D341Med (cell line): ENCODE data around the gene CCDC181.
"Not testable (repeated sequence)": the region's sequence is repeated elsewhere in the genome, so short reads cannot be mapped to it uniquely, and the experiment has no call there.

Experiments used
- DNase-seq: peaks from one replicate; pipeline ENCODE4 v3.0.0; 2012; ENCODE audit warnings: low spot score

The CCDC181 gene

DNA sequence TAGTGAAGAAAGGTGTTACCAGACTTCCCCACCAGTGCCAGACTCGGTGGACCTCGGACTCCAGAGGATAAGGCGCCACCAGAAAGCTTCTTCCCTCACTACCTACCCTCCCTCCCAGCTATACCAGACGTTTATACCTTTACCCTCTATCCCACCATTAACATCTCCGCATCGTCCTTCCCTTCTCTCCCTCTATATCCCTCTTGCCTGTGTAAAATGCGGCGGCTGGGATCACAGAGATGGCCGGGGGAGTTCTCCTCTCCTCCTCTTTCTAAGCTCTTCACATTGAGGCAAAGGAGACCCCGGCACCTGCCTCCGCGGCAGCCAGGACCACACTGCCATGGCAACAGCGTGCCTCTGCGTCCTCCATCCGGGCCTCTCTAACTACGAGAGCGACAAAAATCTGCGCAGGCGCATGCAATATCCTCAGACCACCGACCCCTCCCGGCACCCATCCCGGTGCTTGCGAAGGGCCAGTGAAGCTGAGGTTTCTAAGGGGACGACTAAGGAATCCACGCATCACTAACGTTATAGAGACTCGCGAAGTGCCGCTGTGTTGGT is at the start of gene CCDC181:
CCDC181 (minus strand) TSS at position 394 of the 561 bp plus-strand sequence. CDS start 2,547 bp downstream, outside the sequence.
- DNase-seq = peak; percentile 80

DNA sequence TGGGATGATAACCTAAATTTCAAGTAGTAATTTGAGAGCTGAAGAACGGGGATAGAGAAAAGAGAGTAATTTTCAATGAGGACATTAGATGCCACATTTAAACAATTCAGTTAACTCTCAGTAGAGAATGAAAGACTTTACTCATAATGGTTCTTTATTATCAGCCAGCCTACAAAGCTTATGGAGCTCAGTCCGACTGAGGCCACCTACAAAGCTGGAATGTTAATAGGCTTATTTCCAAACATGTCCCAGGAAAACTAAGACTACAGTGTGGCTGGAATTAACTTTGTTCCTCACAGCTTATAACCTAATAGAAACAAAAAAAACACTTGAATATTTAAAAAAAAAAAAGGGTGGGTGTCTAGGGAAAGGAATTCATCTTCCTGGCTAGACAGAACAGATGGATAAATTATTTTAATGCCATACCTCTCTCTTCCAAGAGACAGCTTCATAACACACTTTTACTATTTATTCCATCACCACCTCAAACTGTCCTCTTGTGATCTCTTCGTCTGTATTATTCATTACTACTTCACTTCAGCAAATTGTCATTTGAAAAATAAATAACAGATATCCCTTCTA is 48.6 kb upstream of the CCDC181 start:
- peak; percentile 42 for DNase-seq

DNA sequence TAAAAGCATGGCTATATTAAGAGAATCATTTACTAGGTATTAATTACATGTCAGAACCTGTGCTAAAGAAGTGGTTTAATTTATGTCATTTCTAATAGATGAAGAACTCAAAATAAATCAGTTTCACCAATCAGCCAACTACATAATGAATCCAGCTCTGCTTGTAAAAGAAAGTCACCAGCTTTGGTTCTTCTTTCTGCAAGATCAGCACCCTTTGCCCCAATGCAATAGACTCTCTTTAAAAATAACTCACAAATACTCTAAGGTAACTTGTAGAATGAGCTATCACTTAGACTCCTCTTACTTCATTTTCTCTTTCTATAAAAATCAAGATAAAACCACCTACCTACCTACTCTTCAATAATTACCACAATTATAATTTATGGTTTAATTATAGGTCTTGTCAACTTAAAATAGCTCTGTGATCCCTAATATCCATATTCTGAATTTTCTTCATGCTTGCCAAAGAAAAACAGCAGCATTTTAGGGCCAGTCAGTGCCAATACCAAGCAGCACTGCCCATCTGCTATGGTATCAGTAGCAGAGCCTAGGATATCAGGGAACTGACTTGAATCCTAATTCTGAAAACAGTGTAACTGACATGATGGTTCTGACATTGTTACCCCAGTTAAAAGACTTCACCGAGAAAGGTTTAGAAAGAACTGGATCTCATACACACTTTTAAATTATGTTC is 47.2 kb upstream of the CCDC181 start:
- DNase-seq = no peak

DNA sequence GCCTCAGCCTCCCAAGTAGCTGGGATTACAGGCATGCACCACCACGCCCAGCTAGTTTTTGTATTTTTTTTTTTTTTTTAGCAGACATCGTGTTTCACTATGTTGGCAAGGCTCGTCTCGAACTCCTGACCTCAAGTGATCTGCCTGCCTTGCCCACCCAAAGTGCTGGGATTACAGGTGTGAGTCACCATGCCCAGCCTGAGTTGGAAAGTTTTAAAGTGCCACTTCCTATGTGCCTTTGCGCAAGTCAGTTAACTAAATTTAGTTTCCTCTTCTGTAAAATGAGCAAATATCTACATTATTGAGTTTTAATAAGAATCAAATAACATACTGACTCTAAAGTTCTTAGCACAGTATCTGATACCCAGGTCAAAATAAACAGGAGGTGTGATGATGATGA is 46.1 kb upstream of the CCDC181 start:
- DNase-seq = no peak

DNA sequence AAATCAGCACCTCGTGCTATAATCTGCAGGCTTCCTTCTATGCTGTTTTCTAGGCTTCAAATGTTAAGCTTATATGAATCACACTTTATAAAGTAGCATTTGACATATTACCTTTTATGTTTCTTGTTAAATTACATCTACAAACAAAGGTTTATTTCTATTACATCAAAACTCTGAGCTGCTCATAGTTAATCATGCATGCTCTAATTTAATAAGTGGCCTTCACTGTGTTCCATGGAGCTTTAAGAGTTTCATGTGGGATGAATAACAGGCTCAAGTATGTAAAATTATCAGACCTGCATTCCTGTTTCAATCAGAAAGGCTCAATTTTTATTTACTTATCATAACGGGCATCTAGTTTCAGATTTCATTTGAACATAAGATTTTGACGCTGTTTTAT is 45.5 kb upstream of the CCDC181 start:
- no peak for DNase-seq

DNA sequence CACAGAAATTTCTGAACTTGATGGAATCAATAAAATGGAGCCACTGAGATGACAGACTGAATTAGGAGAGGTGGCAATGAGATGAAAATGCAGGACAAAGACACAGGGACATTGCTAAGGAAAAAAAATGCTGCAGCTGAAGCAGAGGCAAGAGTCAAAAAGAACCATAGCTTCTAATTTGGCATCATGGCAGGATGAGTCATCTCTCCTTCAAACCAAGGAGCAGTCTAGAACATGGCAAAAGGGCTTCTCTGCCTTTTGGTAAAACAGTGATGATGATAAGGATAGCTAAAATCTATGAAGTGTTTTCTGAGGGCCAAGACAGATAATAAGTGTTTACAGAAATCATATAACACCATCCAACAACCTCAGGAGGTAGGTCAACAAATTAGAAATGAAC is 41.7 kb upstream of the CCDC181 start:
- DNase-seq = no peak

DNA sequence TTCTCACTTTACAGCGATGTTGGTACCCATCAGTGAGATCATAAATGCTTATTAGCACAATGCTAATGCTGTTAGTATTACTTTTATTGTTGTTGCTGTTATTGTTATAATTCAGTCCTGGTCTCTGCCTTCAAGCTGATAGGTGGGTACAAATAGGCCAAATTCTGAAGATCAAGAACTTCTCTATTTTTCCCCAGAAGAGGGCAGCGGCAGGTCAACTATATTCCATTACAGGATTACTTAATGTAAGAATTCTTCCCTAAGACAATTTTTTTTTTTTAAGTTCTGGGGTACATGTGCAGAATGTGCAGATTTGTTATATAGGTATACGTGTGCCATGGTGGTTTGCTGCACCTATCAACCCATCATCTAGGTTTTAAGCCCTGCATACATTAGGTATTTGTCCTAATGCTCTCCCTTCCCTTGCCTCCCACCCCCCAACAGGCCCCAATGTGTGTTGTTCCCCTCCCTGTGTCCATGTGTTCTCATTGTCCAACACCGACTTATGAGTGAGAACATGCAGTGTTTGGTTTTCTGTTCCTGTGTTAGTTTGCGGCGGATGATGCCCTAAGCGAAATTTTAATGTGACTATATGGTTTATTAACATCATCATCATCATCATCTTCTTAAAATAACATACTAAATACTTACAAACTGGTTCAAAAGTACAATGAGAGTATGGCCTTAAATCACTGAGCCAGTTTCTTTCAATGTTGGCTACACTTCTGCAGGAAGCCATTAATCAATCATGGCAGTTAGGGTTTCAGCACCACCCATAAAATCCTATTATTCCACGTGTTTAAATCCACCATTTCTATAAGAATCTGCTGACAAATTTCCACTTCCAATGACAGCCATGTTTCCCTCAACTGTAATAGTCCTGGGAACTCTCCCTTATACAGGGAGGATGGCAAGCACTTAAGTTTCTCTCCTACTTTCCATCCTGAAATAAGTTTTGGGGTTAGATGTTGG is 39.3 kb upstream of the CCDC181 start:
- DNase-seq = peak; percentile 43

DNA sequence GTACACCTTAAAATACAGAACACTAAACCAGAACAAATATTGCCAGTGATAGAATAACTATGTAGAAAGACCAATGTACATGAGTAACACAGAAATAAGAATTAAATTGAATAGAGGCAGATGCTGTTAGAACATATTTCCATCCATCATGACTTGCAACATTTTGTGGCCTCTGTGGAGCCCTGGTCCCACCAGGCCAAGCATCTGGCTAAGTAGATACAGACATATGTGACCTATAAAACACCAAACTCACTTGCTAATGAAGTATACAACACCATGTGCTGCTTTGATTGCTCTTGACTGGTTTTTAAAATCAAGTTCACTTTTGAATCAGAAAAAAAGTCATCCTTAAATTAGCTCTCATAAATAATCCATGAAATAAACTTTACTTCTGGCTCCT is 38.0 kb upstream of the CCDC181 start:
- no peak for DNase-seq

DNA sequence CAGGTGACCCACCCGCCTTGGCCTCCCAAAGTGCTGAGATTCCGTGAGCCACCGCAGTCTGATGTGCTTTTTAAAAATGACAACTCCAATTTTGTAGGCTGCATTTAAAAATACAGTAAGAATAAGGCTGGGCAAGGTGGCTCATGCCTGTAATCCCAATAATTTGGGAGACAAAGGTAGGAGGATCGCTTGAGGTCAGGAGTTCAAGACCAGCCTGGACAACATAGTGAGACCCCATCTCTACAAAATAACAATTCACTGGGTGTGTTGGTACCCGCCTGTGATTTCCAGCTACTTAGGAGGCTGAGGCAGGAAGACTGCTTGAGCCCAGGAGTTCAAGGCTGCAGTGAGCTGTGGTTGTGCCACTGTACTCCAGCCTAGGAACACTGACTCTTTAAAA is 35.1 kb upstream of the CCDC181 start:
- DNase-seq = no peak

DNA sequence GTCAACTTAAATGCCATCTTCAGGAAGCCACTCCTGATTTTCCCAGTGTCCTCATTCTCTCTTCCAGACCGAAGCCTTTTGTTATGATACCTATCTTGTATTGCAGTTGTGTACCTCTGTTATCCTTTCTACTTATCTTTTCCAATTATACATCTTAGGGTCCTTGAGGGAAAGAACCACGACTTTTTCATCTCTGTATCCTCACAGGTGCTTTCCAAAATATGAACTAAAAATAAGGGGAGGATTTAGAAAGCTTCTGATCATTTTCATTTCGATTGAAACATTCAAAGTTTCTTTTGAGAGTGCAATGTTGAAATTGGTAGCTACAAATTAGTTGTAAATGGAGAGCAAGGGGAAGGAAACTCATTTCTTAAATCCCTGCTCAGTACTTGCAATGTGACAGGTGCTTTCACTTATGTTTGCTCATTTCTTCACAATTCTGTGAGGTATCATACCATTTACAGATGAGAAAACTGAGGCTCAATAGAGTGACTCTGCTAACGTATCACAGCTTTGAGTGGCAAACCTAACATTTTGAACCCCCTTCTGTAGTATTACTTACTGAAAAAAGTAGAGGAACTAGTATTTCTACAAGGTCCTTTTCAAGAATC is 34.2 kb upstream of the CCDC181 start:
- DNase-seq = no peak

DNA sequence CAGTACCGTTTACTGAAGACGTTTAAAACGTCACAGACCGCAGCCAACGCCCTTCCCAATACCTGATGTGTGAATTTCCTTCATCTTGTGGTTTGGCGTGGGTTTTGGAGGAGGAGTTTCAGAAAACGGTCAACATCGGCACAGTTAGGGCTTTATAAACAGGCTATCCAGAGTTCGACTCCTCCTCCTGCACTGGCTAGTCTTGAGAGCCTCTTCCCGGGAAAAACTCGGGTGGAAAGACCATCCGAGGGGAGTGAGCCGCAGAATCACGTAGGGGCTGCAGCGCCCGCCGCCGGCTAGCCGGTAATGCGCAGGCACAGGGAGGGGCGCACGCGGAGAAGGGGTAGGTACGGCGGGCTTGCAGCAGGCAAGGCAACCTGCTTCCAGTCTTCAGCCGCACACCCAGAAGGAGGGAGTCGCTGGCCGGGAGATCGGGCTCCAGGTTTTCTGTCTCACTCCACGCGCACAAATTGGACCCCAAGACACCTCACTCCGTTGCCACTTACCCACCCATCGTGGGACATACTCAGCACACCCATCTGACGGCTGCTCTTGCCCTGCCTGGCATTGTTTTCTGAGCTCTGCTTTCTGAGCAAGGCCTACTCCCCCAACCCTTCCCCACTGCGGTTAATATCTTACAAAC is 33.0 kb upstream of the CCDC181 start:
- peak; percentile 34 for DNase-seq

DNA sequence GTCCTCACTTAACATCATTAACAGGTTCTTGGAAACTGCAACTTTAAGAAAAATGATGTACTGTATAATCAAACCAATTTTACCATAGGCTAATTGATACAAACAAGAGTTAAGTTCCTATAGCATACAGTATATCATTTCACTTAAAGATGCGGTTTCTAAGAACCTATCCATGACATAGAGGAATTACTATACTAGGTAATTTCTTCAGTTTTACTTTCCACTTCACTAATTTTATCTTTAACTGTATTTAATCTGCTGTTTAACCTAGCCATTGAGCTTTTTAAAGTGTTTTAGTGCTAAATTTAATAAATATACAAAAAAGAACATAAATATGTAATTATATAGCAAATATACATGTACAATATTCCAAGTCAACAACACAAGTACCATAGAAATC is 30.2 kb upstream of the CCDC181 start:
- DNase-seq = no peak

DNA sequence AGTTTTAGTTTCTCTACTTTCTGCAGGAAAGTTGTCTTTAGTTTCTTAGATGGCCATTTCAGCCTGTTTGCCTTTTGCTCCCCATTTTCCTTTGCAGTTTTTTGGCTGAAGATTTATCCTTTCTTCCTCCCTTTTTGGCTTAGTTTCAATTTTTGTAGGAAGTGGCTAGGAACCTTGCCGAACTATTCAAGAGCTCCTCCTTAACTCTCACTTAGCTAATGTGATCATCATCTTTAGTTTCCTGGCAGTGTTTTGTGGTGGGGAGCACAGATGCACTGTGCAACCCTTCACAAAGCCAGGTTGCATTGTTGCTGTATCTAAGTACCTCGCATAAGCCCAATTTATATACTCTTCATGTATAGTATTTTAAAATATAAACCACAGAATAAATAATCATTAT is 28.8 kb upstream of the CCDC181 start:
- DNase-seq = no peak

DNA sequence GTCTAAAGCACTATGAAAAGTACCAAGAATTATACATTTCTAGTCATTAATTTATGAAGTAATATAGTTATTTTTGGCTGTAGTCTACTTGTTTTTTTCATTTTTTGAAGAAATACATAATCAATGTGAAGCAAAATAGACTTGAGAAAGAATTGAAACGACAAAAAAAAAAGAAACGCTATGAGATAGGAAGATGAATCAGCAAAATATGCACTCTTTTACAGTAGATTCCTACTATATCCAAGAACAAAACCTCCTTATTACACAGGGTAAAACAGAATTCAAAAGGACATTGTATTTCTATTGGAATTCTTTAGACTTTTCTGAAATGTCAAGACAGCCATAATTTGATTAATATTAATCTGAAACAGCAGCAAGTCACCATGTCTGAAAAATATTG is 25.6 kb upstream of the CCDC181 start:
- no peak for DNase-seq

DNA sequence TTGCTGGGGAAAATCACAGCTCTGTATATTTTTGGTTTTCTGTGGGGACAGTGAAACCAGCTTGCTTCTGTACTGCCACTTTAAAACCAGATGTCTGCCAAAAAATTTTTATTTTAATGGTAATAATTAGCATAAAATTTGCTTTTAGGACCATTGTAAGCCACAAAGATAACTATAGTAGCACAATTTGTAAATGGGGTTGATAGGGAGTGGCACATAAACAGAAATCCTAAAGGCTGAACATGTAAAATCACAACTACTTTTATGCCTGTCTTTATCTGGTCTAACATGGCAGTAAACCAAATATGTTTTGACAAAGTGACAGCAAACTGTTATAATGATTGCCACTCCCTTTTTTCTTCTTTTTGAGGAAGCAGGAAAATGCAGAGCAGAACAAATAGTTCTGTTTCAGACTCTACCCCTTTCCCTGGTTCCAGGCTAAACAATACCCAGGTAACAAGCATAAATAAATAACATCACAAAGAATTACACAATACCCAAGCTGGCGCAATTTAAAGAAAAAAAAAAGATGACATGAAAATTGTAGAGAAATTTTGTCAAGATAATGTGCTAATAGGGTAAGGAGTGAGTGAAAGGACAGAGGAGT is 24.0 kb upstream of the CCDC181 start:
- no peak for DNase-seq

DNA sequence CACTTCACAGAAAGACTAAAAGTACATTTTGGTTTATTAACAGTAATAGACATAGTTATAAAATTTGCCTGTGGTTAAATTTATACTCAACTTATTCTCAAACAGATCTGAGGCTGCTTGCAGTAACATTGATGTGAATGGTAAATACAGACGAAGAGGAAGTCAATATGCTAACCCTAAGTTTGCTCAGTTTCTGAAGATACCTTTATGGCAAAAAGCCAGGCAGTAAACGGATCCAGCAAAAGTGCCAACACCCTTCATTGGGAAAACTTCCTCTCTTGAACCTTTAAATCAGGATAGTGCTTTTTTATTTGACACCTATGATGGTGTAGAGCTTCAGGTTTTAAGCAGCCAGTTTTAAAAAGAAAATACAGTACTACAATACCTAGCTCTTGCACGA is 16.6 kb upstream of the CCDC181 start:
- no peak for DNase-seq

DNA sequence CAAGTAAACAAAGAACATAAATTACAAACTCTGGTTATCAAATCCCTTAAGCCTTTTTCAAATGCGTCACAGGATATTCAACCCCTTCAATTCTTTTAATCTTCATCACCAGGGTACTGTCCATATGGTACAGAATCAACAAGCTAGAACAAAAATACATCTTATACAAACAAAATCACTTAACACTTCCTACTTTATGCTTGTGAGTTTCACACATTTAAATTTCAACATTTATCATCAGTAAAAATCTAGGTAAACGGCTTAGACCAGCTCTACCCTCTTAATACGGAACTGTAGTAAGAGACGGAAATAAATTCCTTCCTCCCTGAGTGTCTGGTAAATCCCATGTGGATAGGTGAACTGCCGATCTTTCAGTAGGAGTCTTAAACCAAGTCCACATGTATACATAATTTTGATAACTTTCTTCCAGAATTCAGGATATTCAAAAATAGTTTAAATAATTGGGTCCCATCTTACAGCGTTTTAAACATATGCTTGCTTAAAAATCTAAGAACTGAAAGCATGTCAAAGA is 1.0 kb downstream of the CCDC181 start:
- DNase-seq = peak; percentile 52

DNA sequence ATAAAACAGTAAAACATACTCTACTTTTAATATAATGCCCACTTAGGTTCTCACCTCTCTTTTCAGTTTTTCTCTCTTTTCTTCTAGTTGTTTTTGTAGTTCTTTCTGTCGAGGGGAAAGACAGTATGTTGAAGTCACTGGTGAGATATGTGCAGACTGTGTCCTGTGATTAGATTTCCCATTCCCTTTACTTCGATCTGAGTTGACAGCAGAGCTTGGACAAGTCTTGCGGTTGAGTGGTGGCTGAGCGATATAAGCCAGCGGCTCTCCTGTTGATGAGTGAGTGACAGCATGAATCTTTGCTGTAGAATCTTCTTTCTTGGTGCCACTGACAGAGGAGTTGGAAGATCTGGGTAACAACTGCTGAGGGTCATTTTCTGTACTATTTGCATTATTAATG is 6.0 kb downstream of the CCDC181 start:
- DNase-seq = no peak

DNA sequence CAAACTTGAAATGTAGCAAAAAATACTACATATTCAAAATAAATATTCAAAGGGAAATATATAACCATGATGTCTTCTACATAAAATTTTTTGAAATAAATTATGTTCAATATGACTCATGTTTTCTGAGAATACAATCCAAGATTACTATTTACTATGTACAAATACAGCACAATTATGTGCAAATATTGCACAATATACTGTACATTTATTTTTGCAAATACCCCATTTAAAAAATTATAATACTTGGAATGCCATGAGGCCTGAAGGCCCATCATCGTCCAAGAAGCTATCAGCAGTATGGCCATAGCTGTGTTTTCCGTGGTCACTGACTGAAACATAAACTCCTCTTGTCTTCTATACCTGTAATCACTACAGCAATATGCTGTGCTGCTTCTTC is 12.3 kb downstream of the CCDC181 start:
- no peak for DNase-seq

DNA sequence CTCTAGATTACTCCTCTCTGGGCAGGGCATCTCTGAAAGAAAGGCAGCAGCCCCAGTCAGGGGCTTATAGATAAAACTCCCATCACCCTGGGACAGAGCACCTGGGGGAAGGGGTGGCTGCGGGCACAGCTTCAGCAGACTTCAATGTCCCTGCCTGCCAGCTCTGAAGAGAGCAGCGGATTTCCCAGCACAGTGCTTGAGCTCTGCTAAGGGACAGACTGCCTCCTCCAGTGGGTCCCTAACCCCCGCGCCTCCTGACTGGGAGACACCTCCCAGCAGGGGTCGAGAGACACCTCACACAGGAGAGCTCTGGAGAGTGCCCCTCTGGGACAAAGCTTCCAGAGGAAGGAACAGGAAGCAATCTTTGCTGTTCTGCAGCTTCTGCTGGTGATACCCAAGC is 18.9 kb downstream of the CCDC181 start:
- not testable (repeated sequence) for DNase-seq

DNA sequence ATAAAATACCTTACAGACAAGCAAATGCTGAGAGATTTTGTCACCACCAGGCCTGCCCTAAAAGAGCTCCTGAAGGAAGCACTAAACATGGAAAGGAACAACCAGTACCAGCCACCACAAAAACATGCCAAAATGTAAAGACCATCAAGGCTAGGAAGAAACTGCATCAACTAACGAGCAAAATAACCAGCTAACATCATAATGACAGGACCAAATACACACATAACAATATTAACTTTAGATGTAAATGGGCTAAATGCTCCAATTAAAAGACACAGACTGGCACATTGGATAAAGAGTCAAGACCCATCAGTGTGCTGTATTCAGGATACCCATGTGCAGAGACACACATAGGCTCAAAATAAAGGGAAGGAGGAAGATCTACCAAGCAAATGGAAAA is 24.7 kb downstream of the CCDC181 start:
- not testable (repeated sequence) for DNase-seq
